Measurements from ENCODE around the gene GCNT2.

GRCh38 chr6:10481101-10481500 lies 40.0 kb upstream of the GCNT2 start:
- TF ChIP-seq CTCF (IDR thresholded peaks at IDR 0.05 in 4 of 5, conservative IDR thresholded peaks at IDR 0.05 in 1 of 5) = no peak
- TF ChIP-seq POLR2A (IDR thresholded peaks at IDR 0.05) = no peak

Data from gastrocnemius medialis (tissue), 4 donors.